WTC11 (cell line): ENCODE data around the gene C2CD2.

Experiments used
- CTCF ChIP-seq: fragments of 200-600 bp; IDR thresholded peaks from 2 replicates; pipeline ENCODE4 v1.8.0; 2022; ENCODE audit warnings: antibody characterized with exemption
- MYBL2 ChIP-seq: sonication (generic); formaldehyde crosslinking; IDR thresholded peaks from 2 replicates; pipeline ENCODE4 v1.8.1; 2023; ENCODE audit warnings: mild to moderate bottlenecking, moderate library complexity, missing genetic modification reagents

GRCh38 chr21:41848533-41848932, 105.3 kb downstream of the C2CD2 start:
- TF ChIP-seq CTCF (no peak), MYBL2 (CRISPR knock-in tag) (no peak)
